IPS DF 19.7 (cell line): ENCODE data around the gene LEMD2.
"Not testable (repeated sequence)": the region's sequence is repeated elsewhere in the genome, so short reads cannot be mapped to it uniquely, and the experiment has no call there.

ENCODE experiments used
- DNase-seq: peaks from one replicate; pipeline ENCODE4 v3.0.0-alpha.2; 2013; ENCODE audit warnings: low read depth, low spot score

Gene LEMD2

GRCh38 chr6:33788694-33789549, at the start of gene LEMD2:
LEMD2 (minus strand) TSS chr6:33789130; CDS start chr6:33789116, 14 bp downstream.
- DNase-seq: peak; percentile 67

GRCh38 chr6:33837971-33838665, 49.2 kb upstream of the LEMD2 start:
- no peak for DNase-seq

- DNase-seq: no peak
These were observed 48.0 kb upstream of the LEMD2 start for GRCh38 chr6:33836806-33837469.

- no peak for DNase-seq
These were observed 45.8 kb upstream of the LEMD2 start for GRCh38 chr6:33834401-33835392.

GRCh38 chr6:33833599-33833998, 44.7 kb upstream of the LEMD2 start:
- DNase-seq: no peak

- not testable (repeated sequence) for DNase-seq
These were observed 43.9 kb upstream of the LEMD2 start for GRCh38 chr6:33832831-33833230.

GRCh38 chr6:33831725-33832124, 42.8 kb upstream of the LEMD2 start:
- DNase-seq: not testable (repeated sequence)

- no peak for DNase-seq
These were observed 41.8 kb upstream of the LEMD2 start for GRCh38 chr6:33830635-33831240.

- DNase-seq: no peak
These were observed 40.1 kb upstream of the LEMD2 start for GRCh38 chr6:33828764-33829731.

GRCh38 chr6:33828452-33828763, 39.5 kb upstream of the LEMD2 start:
- no peak for DNase-seq

GRCh38 chr6:33827546-33828451, 38.9 kb upstream of the LEMD2 start:
- no peak for DNase-seq

GRCh38 chr6:33826537-33826936, 37.6 kb upstream of the LEMD2 start:
- no peak for DNase-seq

- DNase-seq: no peak
These were observed 35.7 kb upstream of the LEMD2 start for GRCh38 chr6:33824461-33825154.

- no peak for DNase-seq
These were observed 34.9 kb upstream of the LEMD2 start for GRCh38 chr6:33823806-33824205.

- peak; percentile 78 for DNase-seq
These were observed 33.9 kb upstream of the LEMD2 start for GRCh38 chr6:33822575-33823395.

- DNase-seq: no peak
These were observed 32.0 kb upstream of the LEMD2 start for GRCh38 chr6:33820784-33821520.
